ENCODE results near the gene POU6F2. TPM values are rescaled to one million over a fixed set of nuclear protein-coding genes. Genes with fewer than 3 reads are reported as not detected.

The POU6F2 gene
- total and polyA plus RNA-seq, 2 donors (not counting 1 experiment from before 2014, with no cell fraction given) = 0.47 TPM; not detected in 1

DNA sequence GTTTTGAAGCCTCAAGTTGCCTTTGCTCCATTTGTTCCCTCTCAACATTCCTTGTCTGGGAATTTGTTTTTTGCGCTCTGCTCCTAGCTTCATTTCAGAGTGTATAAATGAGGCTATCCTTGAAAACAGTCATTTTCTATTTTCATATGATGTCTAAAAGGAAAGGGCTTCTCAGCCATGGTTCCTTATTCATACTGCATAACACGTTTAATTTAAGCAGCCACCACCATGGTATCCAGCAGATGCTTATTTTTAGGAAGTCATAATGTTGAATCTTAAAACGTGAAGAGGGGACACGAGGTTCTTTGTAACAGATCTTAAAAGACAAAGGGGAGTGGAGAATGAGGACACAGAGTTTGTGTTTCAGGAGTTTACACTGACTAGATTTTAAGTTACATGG, 14.5 kb downstream of the POU6F2 start:
- Mint-ChIP-seq H3K4me1 (no peaks in the 10 kb centered on the region), H3K27ac (no peak overlapping the region), H3K4me3 (no peak overlapping the region), H3K27me3 (peaks cover 31% of the 10 kb centered on the region), H3K9me3 (ENCODE audit: insufficient read depth) (no peaks in the 10 kb centered on the region)
- H3K27ac ChIP-seq (ENCODE audit: low read length in 2 of 2) = no peak overlapping the region
- H3K4me2 ChIP-seq (replicated peaks; ENCODE audit: low read depth, low read length, poor library complexity, severe bottlenecking) = no peak overlapping the region
- H3K4me3 ChIP-seq (ENCODE audit: control extremely low read depth in 1 of 5, extremely low read depth in 1 of 5, insufficient read depth in 1 of 5, low read depth in 2 of 5, low read length in 4 of 5) = no peak overlapping the region
- 100% methylated on average over 1 of the region's 4 CpGs for WGBS (ENCODE audit: insufficient coverage)
- TF ChIP-seq, protein P1, sequence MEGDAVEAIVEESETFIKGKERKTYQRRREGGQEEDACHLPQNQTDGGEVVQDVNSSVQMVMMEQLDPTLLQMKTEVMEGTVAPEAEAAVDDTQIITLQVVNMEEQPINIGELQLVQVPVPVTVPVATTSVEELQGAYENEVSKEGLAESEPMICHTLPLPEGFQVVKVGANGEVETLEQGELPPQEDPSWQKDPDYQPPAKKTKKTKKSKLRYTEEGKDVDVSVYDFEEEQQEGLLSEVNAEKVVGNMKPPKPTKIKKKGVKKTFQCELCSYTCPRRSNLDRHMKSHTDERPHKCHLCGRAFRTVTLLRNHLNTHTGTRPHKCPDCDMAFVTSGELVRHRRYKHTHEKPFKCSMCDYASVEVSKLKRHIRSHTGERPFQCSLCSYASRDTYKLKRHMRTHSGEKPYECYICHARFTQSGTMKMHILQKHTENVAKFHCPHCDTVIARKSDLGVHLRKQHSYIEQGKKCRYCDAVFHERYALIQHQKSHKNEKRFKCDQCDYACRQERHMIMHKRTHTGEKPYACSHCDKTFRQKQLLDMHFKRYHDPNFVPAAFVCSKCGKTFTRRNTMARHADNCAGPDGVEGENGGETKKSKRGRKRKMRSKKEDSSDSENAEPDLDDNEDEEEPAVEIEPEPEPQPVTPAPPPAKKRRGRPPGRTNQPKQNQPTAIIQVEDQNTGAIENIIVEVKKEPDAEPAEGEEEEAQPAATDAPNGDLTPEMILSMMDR (IDR thresholded peaks at IDR 0.05) = no peak
- no peak for TF ChIP-seq EZH2 (IDR thresholded peaks at IDR 0.05; ENCODE audit: borderline replicate concordance, insufficient read depth, low read depth, low read length, poor library complexity, severe bottlenecking)
- no peak overlapping the region for H2AFZ ChIP-seq (ENCODE audit: insufficient read depth, low read depth, low read length, poor library complexity, severe bottlenecking)
- no peaks in the 10 kb centered on the region for H3K36me3 ChIP-seq (replicated peaks in 1 of 2; ENCODE audit: control extremely low read depth in 1 of 2, control insufficient read depth in 1 of 2, extremely low read depth in 1 of 2, insufficient read depth in 2 of 2, low read length in 1 of 2)
- intact Hi-C loops (cut with micrococcal nuclease) = no loop called here
- H3K9ac ChIP-seq (ENCODE audit: low read length) = no peak overlapping the region
- ChIA-PET CTCF (no interaction called here), POLR2A (no interaction called here)
- no peaks in the 10 kb centered on the region for H3K9me3 ChIP-seq (ENCODE audit: control extremely low read depth in 1 of 3, control insufficient read depth in 2 of 3, insufficient read depth in 1 of 3, low read length in 2 of 3)
- DNase-seq = no peak
- H3K27me3 ChIP-seq (replicated peaks in 1 of 4; ENCODE audit: control extremely low read depth in 1 of 4, control insufficient read depth in 3 of 4, insufficient read depth in 4 of 4, low read length in 3 of 4) = peaks cover 0 to 7% (median 0%) of the 10 kb centered on the region in 4 experiments
- ATAC-seq (ENCODE audit: low read depth) = no peak
- H4K20me1 ChIP-seq (ENCODE audit: control insufficient read depth, insufficient read depth, low read length, poor library complexity, severe bottlenecking) = no peaks in the 10 kb centered on the region
- H3K79me2 ChIP-seq (ENCODE audit: control insufficient read depth, insufficient read depth, low read length) = no peaks in the 10 kb centered on the region
- no peaks in the 10 kb centered on the region for H3K4me1 ChIP-seq (ENCODE audit: control insufficient read depth in 2 of 2, insufficient read depth in 2 of 2, low read length in 2 of 2)

DNA sequence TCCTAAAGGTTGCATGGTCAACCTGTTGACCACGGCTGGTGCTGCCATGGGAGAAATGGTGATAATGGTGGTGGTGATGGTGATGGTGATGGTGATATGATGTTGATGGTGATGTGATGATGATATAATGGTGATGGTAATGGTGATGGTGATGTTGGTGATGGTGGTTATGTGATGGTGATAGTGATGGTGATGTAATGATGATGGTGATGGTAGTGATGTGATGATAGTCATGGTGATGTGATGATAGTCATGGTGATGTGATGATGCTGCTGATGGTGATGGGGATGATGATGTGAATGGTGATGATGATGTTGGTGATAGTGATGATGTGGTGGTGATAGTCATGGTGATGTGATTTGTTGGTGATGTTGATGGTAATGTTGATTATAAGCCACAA, 23.9 kb downstream of the POU6F2 start:
- intact Hi-C loops (cut with micrococcal nuclease) = no loop called here
- no peaks in the 10 kb centered on the region for H3K9me3 ChIP-seq (ENCODE audit: control extremely low read depth in 1 of 3, control insufficient read depth in 2 of 3, insufficient read depth in 1 of 3, low read length in 2 of 3)
- peaks cover 4% of the 10 kb centered on the region for H3K27me3 Mint-ChIP-seq
- no peaks in the 10 kb centered on the region for H3K4me1 Mint-ChIP-seq
- H2AFZ ChIP-seq (ENCODE audit: insufficient read depth, low read depth, low read length, poor library complexity, severe bottlenecking) = no peak overlapping the region
- no peaks in the 10 kb centered on the region for H3K79me2 ChIP-seq (ENCODE audit: control insufficient read depth, insufficient read depth, low read length)
- no peak overlapping the region for H3K4me2 ChIP-seq (replicated peaks; ENCODE audit: low read depth, low read length, poor library complexity, severe bottlenecking)
- no peak overlapping the region for H3K4me3 ChIP-seq (ENCODE audit: control extremely low read depth in 1 of 5, extremely low read depth in 1 of 5, insufficient read depth in 1 of 5, low read depth in 2 of 5, low read length in 4 of 5)
- no peak overlapping the region for H3K27ac ChIP-seq (ENCODE audit: low read length in 2 of 2)
- ChIA-PET POLR2A (no interaction called here), CTCF (no interaction called here)
- ATAC-seq (ENCODE audit: low read depth) = no peak
- no peak for DNase-seq
- H3K4me1 ChIP-seq (ENCODE audit: control insufficient read depth in 2 of 2, insufficient read depth in 2 of 2, low read length in 2 of 2) = no peaks in the 10 kb centered on the region
- 87% methylated on average over 1 of the region's 1 CpG for WGBS (ENCODE audit: insufficient coverage)
- no peaks in the 10 kb centered on the region for H3K27me3 ChIP-seq (replicated peaks in 1 of 4; ENCODE audit: control extremely low read depth in 1 of 4, control insufficient read depth in 3 of 4, insufficient read depth in 4 of 4, low read length in 3 of 4)
- H3K4me3 Mint-ChIP-seq = no peak overlapping the region
- H4K20me1 ChIP-seq (ENCODE audit: control insufficient read depth, insufficient read depth, low read length, poor library complexity, severe bottlenecking) = no peaks in the 10 kb centered on the region
- H3K9me3 Mint-ChIP-seq (ENCODE audit: insufficient read depth) = no peaks in the 10 kb centered on the region
- H3K27ac Mint-ChIP-seq = no peak overlapping the region
- no peaks in the 10 kb centered on the region for H3K36me3 ChIP-seq (replicated peaks in 1 of 2; ENCODE audit: control extremely low read depth in 1 of 2, control insufficient read depth in 1 of 2, extremely low read depth in 1 of 2, insufficient read depth in 2 of 2, low read length in 1 of 2)
- no peak overlapping the region for H3K9ac ChIP-seq (ENCODE audit: low read length)
- TF ChIP-seq, protein P1 (IDR thresholded peaks at IDR 0.05) = no peak
- TF ChIP-seq EZH2 (IDR thresholded peaks at IDR 0.05; ENCODE audit: borderline replicate concordance, insufficient read depth, low read depth, low read length, poor library complexity, severe bottlenecking) = no peak
